Adipose tissue (tissue), 3 donors: ENCODE measurements around the gene VPS35L. TPM values are rescaled to one million over a fixed set of nuclear protein-coding genes. Genes with fewer than 3 reads are reported as not detected.
"Not testable (repeated sequence)": the region's sequence is repeated elsewhere in the genome, so short reads cannot be mapped to it uniquely, and the experiment has no call there.

Experiments
- H3K27ac ChIP-seq: one replicate; pipeline ENCODE4 v1.5.1; 2013; ENCODE audit warnings: low read depth, low read length
- WGBS, 3 donors: extraction: QIAGEN DNeasy Blood & Tissue Kit; methylation state at CpG; one replicate each; pipeline ENCODE4 v1.1.7; 2013; 5-methylcytosine and 5-hydroxymethylcytosine counted together
- polyA plus RNA-seq, 3 donors: library from polyadenylated mRNA; stranded (reverse); fragments of 200-250 nt; gene quantifications; one replicate each; pipeline ENCODE4 v1.2.3, GENCODE V29; 2013
- donor health status: healthy with polysubstance abuse.
- donor health status: Bipolar disorder and iron deficiency.
- donor health status: healthy.

Gene VPS35L
- polyA plus RNA-seq, 3 donors: 11.9 to 44.6 (median 25.2) TPM

- WGBS, 3 donors: 85 to 90% (median 89%) methylated on average over 6 to 7 of the region's 7 CpGs
- H3K27ac ChIP-seq: no peak overlapping the region
Observed at GRCh38 chr16:19677402-19677801, 121.9 kb downstream of the VPS35L start.

GRCh38 chr16:19678804-19679203 is 123.3 kb downstream of the VPS35L start:
- WGBS, 3 donors: 77 to 92% (median 87%) methylated on average over 7 of the region's 7 CpGs
- H3K27ac ChIP-seq: no peak overlapping the region

GRCh38 chr16:19679281-19679680 is 123.8 kb downstream of the VPS35L start:
- H3K27ac ChIP-seq: not testable (repeated sequence)
- 93 to 94% (median 93%) methylated on average over 6 of the region's 6 CpGs for WGBS, 3 donors

GRCh38 chr16:19680881-19681340 is 125.4 kb downstream of the VPS35L start:
- H3K27ac ChIP-seq: no peak overlapping the region
- WGBS, 3 donors: 70 to 82% (median 78%) methylated on average over 6 of the region's 6 CpGs

- no peak overlapping the region for H3K27ac ChIP-seq
- 82 to 90% (median 85%) methylated on average over 12 of the region's 12 CpGs for WGBS, 3 donors
Observed at GRCh38 chr16:19681637-19682036, 126.1 kb downstream of the VPS35L start.

GRCh38 chr16:19683453-19684236 is 128.1 kb downstream of the VPS35L start:
- WGBS, 3 donors: 94 to 96% (median 95%) methylated on average over 6 of the region's 6 CpGs
- no peak overlapping the region for H3K27ac ChIP-seq

GRCh38 chr16:19685176-19685575 is 129.7 kb downstream of the VPS35L start:
- no peak overlapping the region for H3K27ac ChIP-seq
- 98 to 99% (median 98%) methylated on average over 4 of the region's 4 CpGs for WGBS, 3 donors

- 86 to 90% (median 88%) methylated on average over 7 of the region's 7 CpGs for WGBS, 3 donors
- no peak overlapping the region for H3K27ac ChIP-seq
Observed at GRCh38 chr16:19687279-19687678, 131.8 kb downstream of the VPS35L start.

- WGBS, 3 donors: 91 to 94% (median 92%) methylated on average over 18 of the region's 18 CpGs
- no peak overlapping the region for H3K27ac ChIP-seq
Observed at GRCh38 chr16:19688396-19689024, 133.0 kb downstream of the VPS35L start.

- WGBS, 3 donors: 95 to 97% (median 96%) methylated on average over 5 of the region's 5 CpGs
- no peak overlapping the region for H3K27ac ChIP-seq
Observed at GRCh38 chr16:19689342-19689741, 133.8 kb downstream of the VPS35L start.

- no peak overlapping the region for H3K27ac ChIP-seq
- WGBS, 3 donors: 54 to 65% (median 60%) methylated on average over 4 of the region's 4 CpGs
Observed at GRCh38 chr16:19690196-19690595, 134.7 kb downstream of the VPS35L start.

- 53 to 75% (median 62%) methylated on average over 14 of the region's 14 CpGs for WGBS, 3 donors
Observed at GRCh38 chr16:19691161-19691711, 135.7 kb downstream of the VPS35L start.

GRCh38 chr16:19694989-19695388 is 139.5 kb downstream of the VPS35L start:
- H3K27ac ChIP-seq: no peak overlapping the region
- WGBS, 3 donors: 93 to 96% (median 94%) methylated on average over 8 of the region's 8 CpGs

More at GRCh38 chr16:19691161-19691711, 135.7 kb downstream of the VPS35L start:
- no peak overlapping the region for H3K27ac ChIP-seq

GRCh38 chr16:19696328-19696727 is 140.8 kb downstream of the VPS35L start:
- 7 to 41% (median 9%) methylated on average over 10 of the region's 10 CpGs for WGBS, 3 donors
- H3K27ac ChIP-seq: no peak overlapping the region

GRCh38 chr16:19696961-19697360 is 141.5 kb downstream of the VPS35L start:
- 84 to 92% (median 88%) methylated on average over 15 of the region's 15 CpGs for WGBS, 3 donors
- no peak overlapping the region for H3K27ac ChIP-seq

GRCh38 chr16:19697756-19698318 is 142.3 kb downstream of the VPS35L start:
- 39 to 83% (median 75%) methylated on average over 8 of the region's 8 CpGs for WGBS, 3 donors
- H3K27ac ChIP-seq: no peak overlapping the region

GRCh38 chr16:19698480-19699465 is 143.3 kb downstream of the VPS35L start:
- 81 to 84% (median 84%) methylated on average over 19 of the region's 19 CpGs for WGBS, 3 donors

GRCh38 chr16:19699472-19699871 is 144.0 kb downstream of the VPS35L start:
- WGBS, 3 donors: 95 to 100% (median 97%) methylated on average over 8 of the region's 8 CpGs

More at GRCh38 chr16:19698480-19699465, 143.3 kb downstream of the VPS35L start:
- H3K27ac ChIP-seq: no peak overlapping the region

More at GRCh38 chr16:19699472-19699871, 144.0 kb downstream of the VPS35L start:
- no peak overlapping the region for H3K27ac ChIP-seq
